GM18520 (cell line): ENCODE measurements around the gene GPC5.
"Not testable (repeated sequence)": the region's sequence is repeated elsewhere in the genome, so short reads cannot be mapped to it uniquely, and the experiment has no call there.

ENCODE experiments used
- ATAC-seq: cut with Tn5 transposase; IDR thresholded peaks from one replicate; pipeline ENCODE4 v1.9.1; 2021; ENCODE audit not compliant: unreplicated experiment

The GPC5 gene

DNA sequence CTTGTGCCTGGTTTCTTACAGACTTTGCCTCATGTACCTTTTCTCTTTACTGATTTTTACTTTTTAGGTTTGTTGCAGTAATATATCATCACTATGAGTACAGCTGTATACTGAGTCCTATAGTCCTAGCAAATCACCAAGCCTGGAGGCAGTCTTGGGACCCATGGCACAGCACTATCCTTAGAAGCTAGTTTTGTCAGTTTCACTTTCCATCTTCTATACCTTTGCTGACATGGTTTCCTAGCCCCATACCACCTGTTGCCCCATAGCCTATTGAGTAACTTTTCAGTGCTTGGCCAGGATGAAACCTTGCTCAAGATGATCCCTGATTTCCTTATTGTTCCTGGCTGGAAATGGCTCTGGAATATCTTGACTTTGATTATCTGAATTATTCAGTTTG, 826.4 kb downstream of the GPC5 start:
- ATAC-seq = no peak

GRCh38 chr13:92225861-92226260, 827.4 kb downstream of the GPC5 start:
- ATAC-seq = no peak

GRCh38 chr13:92232871-92233270, 834.5 kb downstream of the GPC5 start:
- ATAC-seq = no peak

GRCh38 chr13:92251671-92252210, 853.3 kb downstream of the GPC5 start:
- no peak for ATAC-seq

GRCh38 chr13:92255526-92255925, 857.1 kb downstream of the GPC5 start:
- no peak for ATAC-seq

- no peak for ATAC-seq
Observed at GRCh38 chr13:92256211-92256610, 857.8 kb downstream of the GPC5 start.

DNA sequence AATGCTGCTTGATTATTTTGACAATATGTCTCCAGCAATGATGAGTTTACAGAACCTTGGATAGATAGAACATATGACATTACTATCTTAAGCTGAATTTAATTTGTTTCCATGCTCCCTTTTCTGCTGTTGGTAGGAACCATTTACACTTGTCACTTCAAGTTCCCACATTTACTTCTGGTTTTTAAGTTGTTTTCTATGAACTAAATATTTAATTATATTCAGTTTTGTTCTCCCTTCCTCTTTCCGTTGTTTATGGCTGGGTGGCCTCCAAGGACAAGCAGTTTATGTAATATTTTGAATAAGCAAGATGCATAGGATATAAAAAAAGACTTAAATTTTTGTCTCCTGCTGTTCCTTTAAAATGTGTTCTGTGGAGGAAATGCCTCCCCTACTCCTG, 860.6 kb downstream of the GPC5 start:
- no peak for ATAC-seq

- no peak for ATAC-seq
Observed at GRCh38 chr13:92259523-92259922, 861.1 kb downstream of the GPC5 start.

GRCh38 chr13:92260363-92260762, 861.9 kb downstream of the GPC5 start:
- no peak for ATAC-seq

DNA sequence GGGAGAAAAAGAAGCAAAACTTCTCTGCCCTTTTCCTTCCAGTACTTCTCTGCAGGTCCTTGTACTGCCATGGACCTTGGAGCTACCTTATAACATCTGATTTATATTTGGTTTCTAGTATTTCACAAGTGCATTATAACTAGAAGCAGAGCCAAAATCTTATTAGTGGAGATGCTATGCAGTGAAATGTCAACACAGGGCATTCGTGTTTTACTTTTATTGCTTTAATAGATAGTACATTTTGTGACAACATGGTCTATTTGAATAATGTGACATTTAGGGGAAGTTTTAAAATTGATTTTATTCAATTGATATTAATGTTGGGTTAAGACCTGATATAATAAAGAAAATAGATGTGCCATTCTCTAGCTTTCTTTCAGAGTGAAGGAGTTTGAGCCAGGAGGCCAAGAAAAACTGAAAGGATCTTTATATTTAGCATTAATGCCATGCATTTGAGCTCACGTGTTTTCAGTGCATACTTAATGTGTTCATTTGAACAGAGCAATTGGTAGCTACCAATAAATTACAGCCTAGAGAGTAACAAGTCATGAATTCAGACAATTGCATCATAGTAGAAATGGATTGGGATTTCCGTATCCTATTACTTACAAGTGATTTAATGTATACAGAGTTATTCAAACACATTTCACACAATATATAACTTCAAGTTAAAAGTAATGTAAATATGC, 863.8 kb downstream of the GPC5 start:
- no peak for ATAC-seq

- ATAC-seq = no peak
Observed at GRCh38 chr13:92265408-92265807, 867.0 kb downstream of the GPC5 start.

DNA sequence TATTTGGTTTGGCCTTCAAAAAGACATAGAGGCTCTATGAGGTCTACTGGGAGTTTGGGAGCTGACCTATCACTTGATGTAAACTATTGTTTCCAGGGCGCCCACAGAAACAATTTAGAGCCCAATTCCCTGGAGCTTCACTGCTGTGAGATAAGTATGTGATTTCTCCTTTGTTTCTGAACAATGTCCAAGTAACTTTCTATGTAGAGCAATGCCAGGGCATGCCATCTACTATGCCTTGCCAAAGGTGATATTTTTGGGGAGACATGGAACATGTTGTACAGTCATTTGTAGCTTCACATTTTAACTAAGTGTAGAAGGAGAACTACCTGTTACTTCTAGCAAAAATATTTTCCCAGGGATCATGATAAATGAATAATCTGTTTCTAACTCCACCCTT, 872.6 kb downstream of the GPC5 start:
- no peak for ATAC-seq

GRCh38 chr13:92272177-92272576, 873.8 kb downstream of the GPC5 start:
- ATAC-seq = no peak

DNA sequence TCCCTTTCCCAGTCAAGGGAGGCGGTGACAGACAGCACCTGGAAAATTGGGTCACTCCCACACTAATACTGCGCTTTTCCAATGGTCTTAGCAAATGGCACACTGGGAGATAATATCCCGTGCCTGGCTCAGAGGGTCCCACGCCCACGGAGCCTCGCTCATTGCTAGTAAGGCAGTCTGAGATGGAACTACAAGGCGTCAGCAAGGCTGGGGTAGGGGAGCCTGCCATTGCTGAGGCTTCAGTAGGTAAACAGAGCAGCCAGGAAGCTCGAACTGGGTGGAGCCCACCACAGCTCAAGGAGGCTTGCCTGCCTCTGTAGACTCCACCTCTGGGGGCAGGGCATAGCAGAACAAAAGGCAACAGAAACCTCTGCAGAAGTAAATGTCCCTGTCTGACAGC, 882.6 kb downstream of the GPC5 start:
- ATAC-seq = not testable (repeated sequence)

- not testable (repeated sequence) for ATAC-seq
Observed at GRCh38 chr13:92290718-92291307, 892.4 kb downstream of the GPC5 start.

DNA sequence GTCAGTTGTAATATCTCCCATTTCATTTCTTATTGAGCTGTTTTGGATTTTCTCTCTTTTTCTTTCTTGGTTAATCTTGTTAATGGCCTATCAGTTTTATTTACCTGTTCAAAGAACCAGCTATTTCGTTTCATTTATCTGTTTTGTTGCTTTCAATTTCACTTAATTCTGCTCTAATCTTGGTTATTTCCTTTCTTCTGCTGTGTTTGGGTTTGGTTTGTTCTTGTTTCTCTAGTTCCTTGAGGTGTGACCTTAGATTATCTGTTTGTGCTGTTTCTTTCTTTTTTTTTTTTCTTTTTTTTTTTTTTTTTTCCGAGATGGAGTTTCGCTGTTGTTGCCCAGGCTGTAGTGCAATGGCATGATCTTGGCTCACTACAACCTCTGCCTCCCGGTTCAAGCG, 896.1 kb downstream of the GPC5 start:
- ATAC-seq = not testable (repeated sequence)

DNA sequence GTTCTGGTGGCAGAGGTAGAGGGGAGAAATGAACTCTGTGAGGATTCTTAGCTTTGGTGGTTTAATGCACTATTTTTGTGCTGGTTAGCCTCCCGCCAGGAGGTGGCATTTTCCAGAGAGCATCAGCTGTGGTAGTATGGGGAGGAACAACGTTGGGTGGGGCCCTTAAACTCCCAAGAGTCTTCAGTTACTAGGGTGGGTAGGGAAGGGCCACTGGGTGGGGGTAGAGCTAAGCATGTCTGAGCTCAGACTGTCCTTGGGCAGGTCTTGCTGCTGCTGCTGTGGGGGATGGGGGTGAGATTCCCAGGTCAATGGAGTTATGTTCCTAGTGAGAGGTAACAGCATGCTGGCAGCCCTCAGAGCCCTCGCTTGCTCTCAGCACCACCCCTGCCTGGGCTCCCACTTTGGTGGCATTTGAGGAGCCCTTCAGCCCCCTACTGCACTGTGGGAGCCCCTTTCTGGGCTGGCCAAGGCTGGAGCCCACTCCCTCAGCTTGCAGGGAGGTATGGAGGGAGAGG, 897.8 kb downstream of the GPC5 start:
- ATAC-seq = not testable (repeated sequence)

DNA sequence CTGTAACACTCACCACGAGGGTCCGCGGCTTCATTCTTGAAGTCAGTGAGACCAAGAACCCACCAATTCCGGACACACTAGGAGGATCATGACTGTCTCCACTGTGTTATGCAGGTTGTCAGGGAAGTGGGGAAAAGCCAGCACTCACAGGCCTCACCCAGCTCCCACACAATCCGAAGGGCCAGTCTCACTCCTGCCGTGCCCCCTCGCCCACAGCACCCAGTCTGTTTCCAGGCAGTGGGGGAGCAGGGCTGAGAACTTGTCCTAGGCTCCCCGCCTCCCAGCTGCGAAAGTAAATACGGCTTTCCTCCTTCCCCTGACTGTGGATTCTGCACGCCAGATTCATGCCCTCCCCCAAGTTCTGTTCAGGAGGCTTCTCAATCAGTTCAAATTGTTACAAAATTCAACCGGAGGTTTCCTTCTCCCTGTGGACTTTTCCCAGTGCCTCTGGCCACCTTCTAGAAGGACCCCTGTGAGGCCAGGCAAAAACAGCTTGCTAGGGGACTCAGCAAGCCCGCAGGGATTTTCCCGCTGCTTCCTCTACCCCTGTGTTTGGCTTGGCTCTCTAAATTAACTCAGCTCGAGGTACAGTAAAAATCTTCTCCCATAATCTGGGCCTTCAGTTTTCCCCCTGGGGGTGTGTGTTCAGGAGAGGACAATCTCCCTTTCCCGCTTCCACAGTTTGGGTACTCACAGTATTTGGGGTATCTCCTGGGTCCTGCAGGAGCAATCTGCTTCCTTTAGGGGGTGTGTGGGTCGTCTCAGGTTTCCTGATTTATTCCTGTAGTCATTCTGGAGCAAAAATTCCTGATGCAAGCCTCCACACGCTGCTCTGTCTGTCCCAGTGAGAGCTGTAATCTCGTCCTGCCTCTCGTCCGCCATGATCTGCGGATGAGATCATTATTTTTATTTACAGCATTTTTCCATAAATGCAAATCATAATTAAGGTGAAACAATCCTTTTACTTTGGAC, 899.8 kb downstream of the GPC5 start:
- ATAC-seq = no peak

DNA sequence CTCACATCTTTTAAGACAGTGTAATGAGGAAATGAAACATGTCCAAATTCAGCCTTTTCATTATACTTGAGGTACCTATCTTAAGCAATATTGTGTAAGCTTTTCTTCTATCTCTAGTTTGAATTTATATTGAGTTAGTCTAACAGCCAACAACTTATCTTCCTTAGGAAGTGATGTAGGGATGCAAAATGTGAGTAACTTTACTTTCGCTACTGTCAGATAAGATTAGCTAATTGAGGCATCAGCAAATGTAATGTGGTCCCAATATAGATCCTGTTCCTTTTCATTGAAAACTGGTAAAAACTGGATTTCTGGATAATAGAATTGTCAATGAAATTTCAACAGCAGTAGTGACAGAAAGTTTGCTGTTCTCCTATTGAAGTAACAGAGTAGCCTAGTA, 902.2 kb downstream of the GPC5 start:
- ATAC-seq = no peak

GRCh38 chr13:92303428-92303827, 905.0 kb downstream of the GPC5 start:
- ATAC-seq = no peak

GRCh38 chr13:92307752-92308151, 909.3 kb downstream of the GPC5 start:
- ATAC-seq = no peak
